GM18858 (cell line): ENCODE results near the gene KRTAP20-2.

ENCODE experiments used
- ATAC-seq: cut with Tn5 transposase; IDR thresholded peaks from one replicate; pipeline ENCODE4 v1.9.1; 2021; ENCODE audit not compliant: unreplicated experiment

KRTAP20-2 gene

DNA sequence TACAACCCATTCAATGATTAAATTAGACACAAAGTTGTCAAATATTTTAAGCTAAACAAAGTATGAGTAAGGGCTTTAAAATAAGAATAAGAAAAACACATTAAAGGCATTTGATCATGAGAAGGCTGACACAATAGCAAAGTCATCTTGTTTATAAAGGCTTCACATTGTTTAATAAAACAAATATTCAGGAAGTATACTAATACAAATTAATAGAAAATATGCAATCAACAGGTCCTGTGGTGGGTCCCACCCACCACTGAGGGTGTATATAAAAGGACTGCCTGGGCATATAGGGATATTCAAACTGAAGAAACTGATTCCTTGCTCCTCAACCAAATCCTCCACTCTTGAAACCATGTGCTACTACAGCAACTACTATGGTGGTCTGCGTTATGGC, at the start of gene KRTAP20-2:
Gene KRTAP20-2 (plus strand): TSS at position 301 of the 400 bp plus-strand sequence. CDS start 58 bp downstream, at position 359.
- no peak for ATAC-seq

- ATAC-seq = no peak
Measured at GRCh38 chr21:30590297-30590696, 44.7 kb upstream of the KRTAP20-2 start, which contains the start of gene KRTAP22-2. KRTAP22-2 (minus strand) TSS chr21:30590397.

- no peak for ATAC-seq
Measured at GRCh38 chr21:30592140-30592539, 42.9 kb upstream of the KRTAP20-2 start, which contains the start of gene KRTAP6-3. KRTAP6-3 (plus strand) TSS chr21:30592440; CDS start chr21:30592446, 6 bp downstream.

- no peak for ATAC-seq
Measured at GRCh38 chr21:30598802-30599201, 36.2 kb upstream of the KRTAP20-2 start, which contains the start of gene KRTAP6-2. KRTAP6-2 (minus strand) TSS chr21:30598902; CDS start chr21:30598874, 28 bp downstream.

DNA sequence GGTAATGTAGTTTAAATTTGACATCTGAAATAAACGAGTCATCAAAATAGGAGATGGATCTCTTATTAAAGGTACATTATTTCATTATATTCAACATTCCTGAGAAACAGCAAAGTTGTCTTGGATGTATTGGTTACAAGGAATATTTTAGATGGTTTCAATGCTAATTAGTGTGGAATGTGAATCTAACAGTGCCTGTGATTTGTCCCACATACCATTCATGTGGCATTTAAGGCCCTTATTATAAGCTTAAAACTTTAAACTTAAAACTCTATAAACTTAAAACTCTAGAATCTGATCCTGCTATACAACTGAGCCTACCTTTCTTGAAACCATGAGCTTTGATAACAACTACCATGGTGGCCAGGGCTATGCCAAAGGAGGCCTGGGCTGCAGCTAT, 34.2 kb upstream of the KRTAP20-2 start, which contains the start of gene KRTAP22-1:
Gene KRTAP22-1 (plus strand): TSS at position 301 of the 400 bp plus-strand sequence.
- no peak for ATAC-seq

DNA sequence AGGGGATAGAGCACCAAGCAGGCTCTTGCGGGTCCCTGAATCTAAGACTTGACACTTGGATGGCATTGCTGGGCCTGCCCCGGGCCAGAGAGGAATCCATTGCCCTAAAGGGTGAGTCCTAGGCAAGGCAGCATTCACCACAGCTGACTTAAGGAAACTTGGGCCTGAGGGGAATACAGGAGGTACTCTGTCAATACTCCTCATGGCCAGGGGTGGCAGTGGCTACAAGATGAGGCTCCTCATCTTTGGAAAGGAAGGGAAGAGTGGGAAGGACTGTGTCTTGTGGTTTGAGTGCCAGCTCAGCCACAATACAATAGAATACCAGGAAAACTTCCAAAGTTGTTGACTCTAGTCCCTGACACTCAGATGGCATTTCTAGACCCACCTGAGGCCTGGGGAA, 29.0 kb upstream of the KRTAP20-2 start:
- no peak for ATAC-seq

GRCh38 chr21:30612132-30612531, 22.9 kb upstream of the KRTAP20-2 start:
- ATAC-seq = no peak

DNA sequence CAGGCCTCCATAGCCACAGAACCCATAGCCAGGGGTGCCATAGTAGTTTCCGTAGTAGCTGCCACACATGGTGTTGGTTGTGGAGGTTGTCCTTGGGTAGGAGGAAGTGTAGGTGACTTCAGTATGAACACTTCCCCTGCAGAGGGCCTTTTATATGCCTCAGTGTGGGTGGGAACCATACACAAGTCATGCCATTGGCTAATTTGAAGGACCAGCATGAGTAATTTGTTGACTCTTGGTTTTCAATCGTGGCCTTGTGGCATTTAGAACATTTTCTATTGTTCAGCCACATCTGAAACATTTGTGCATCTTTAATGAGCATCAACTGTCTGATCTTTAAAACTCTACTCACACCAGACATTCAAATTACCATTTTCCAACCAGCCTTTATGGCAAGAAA, 21.2 kb upstream of the KRTAP20-2 start, which contains the start of gene KRTAP6-1:
Gene KRTAP6-1 (minus strand): TSS at position 95 of the 400 bp plus-strand sequence. CDS start 26 bp downstream, at position 69.
- no peak for ATAC-seq

- no peak for ATAC-seq
Measured at GRCh38 chr21:30615199-30615598, 19.8 kb upstream of the KRTAP20-2 start.

DNA sequence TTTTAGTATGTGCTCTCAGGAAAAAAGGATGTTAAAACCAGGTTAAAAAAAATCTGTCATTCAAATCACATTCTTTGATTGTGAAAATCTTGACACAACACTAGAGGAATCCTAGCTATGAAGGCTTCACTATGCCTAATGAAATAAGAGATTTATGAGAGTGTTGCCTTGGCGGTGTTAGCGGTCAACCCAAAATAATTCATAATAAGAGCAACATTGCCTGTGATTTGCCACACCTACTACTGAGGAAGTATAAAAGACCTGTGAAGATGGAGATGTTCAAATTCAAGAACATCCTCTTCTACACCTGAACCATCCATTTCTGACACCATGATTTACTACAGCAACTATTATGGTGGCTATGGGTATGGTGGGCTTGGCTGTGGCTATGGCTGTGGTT, 18.9 kb upstream of the KRTAP20-2 start, which contains the start of gene KRTAP20-1:
Gene KRTAP20-1 (plus strand): TSS at position 301 of the 400 bp plus-strand sequence. CDS start 30 bp downstream, at position 331.
- no peak for ATAC-seq

DNA sequence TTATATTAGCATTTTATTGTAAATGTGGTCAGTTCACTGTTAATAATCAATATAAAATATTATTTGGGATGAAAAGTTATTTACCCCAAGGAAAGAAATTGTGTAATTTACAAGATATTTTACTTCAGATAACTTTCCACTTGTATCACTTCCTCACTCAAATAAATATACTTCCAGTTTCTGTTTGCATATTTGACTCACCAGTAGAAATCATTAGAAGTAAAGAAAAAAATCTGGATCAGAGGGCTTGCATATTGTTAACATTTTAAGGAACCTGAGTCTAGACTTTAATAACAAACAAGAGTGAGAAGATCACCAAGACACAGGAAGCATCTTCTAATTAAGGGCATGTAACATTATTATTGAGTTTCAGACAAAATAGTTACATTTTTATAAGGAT, 14.9 kb upstream of the KRTAP20-2 start:
- no peak for ATAC-seq

DNA sequence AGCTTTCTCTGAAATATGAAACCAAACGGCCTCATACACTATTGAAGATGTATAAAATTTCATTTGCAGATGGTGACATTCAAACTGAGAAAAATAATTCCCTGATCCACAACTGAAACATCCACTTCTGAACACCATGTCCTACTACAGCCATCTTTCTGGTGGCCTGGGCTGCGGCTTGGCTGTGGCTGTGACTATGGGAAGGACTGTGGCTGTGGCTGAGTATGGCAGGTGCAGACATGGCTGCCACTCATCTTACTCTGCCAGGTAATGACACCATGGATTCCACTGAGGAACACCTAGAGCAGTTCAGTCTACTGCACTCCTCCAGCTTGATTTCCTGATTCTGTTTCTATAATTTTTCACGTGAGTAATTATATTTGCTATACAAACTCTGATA, 14.5 kb upstream of the KRTAP20-2 start, which contains the start of gene KRTAP20-4:
Gene KRTAP20-4 (plus strand): TSS at position 106 of the 400 bp plus-strand sequence.
- ATAC-seq = no peak

- no peak for ATAC-seq
Measured at GRCh38 chr21:30623362-30623761, 11.6 kb upstream of the KRTAP20-2 start.

GRCh38 chr21:30625449-30626165, 9.4 kb upstream of the KRTAP20-2 start:
- ATAC-seq = no peak

- no peak for ATAC-seq
Measured at GRCh38 chr21:30628109-30628508, 6.9 kb upstream of the KRTAP20-2 start.

GRCh38 chr21:30629200-30629599, 5.8 kb upstream of the KRTAP20-2 start:
- no peak for ATAC-seq

GRCh38 chr21:30638686-30639085, 3.7 kb downstream of the KRTAP20-2 start:
- no peak for ATAC-seq

GRCh38 chr21:30642564-30642963, 7.6 kb downstream of the KRTAP20-2 start, which contains the start of gene KRTAP20-3:
KRTAP20-3 (plus strand) TSS chr21:30642864.
- no peak for ATAC-seq

DNA sequence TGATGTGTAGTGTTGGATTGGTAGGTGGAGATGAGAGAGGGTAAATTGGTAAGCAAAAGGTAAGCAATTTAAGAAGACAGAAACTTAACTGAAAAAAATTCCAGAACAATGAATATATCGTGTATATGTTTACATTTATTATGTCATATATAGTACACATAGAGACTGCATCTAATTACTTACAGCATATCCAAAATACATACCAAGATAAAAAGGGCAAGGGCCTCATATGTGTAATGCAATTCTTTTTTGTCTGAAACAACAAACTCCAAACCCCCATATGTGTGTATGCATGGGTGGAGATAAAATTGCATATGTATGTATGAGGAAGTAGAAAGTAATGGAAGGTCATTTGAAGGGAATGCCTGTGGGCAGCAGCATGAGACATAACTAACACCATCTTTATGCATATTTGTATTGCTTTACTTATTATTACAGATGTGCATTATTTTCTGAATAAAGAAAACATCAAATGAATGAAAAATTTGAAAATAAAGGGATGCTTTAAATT, 12.0 kb downstream of the KRTAP20-2 start:
- no peak for ATAC-seq

- ATAC-seq = no peak
Measured at GRCh38 chr21:30652891-30653290, 17.9 kb downstream of the KRTAP20-2 start.

DNA sequence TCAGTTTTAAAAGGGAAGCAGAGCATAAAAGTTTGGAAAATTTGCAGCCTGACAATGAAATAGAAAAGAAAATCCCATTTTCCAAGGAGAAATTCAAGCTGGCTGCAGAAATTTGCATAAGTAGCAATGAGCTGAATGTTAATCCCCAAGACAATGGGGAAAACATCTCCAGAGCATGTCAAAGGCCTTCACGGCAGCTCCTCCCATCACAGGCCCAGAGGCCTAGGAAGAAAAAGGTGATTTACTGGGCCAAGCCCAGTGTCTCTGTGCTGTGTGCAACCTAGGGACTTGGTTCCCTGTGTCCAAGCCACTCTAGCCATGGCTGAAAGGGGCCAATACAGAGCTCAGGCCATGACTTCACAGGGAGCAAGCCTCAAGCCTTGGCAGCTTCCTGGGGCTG, 33.8 kb downstream of the KRTAP20-2 start:
- no peak for ATAC-seq
